OCI-LY1 (cell line): ENCODE data around the gene GSE1.

Experiments
- EZH2 ChIP-seq: fragments of 200-600 bp; sonication (generic), shearing (Covaris generic); IDR thresholded peaks from 2 replicates; pipeline ENCODE4 v1.8.0; 2017; ENCODE audit warnings: borderline replicate concordance, mixed run types, mild to moderate bottlenecking, antibody characterized with exemption, low read length, moderate library complexity, mixed read lengths
- TF ChIP-seq, protein P1 (sequence below): fragments of 200-600 bp; sonication (generic), shearing (Covaris generic); IDR thresholded peaks from 2 replicates; pipeline ENCODE4 v1.5.1; 2017; ENCODE audit warnings: mild to moderate bottlenecking, antibody characterized with exemption, low read length, moderate library complexity, mixed read lengths

GRCh38 chr16:85571813-85572619, 41.1 kb upstream of the GSE1 start:
- TF ChIP-seq EZH2: no peak
- TF ChIP-seq, protein P1, sequence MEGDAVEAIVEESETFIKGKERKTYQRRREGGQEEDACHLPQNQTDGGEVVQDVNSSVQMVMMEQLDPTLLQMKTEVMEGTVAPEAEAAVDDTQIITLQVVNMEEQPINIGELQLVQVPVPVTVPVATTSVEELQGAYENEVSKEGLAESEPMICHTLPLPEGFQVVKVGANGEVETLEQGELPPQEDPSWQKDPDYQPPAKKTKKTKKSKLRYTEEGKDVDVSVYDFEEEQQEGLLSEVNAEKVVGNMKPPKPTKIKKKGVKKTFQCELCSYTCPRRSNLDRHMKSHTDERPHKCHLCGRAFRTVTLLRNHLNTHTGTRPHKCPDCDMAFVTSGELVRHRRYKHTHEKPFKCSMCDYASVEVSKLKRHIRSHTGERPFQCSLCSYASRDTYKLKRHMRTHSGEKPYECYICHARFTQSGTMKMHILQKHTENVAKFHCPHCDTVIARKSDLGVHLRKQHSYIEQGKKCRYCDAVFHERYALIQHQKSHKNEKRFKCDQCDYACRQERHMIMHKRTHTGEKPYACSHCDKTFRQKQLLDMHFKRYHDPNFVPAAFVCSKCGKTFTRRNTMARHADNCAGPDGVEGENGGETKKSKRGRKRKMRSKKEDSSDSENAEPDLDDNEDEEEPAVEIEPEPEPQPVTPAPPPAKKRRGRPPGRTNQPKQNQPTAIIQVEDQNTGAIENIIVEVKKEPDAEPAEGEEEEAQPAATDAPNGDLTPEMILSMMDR: no peak
